Suppressor macrophage (primary cell): Measurements from ENCODE around the gene FAM47E.

Experiments
- DNase-seq, 4 experiments: peaks; one replicate each; pipeline ENCODE4 v3.0.0-alpha.2; 2020 to 2022
- total RNA-seq, 17 experiments: gene quantifications; one replicate each; lab custom pipeline; 2026; ENCODE audit warnings: mixed read lengths in 6 of 17, inconsistent platforms in 3 of 17; lab: John Stamatoyannopoulos, UW

Gene FAM47E, protein sequence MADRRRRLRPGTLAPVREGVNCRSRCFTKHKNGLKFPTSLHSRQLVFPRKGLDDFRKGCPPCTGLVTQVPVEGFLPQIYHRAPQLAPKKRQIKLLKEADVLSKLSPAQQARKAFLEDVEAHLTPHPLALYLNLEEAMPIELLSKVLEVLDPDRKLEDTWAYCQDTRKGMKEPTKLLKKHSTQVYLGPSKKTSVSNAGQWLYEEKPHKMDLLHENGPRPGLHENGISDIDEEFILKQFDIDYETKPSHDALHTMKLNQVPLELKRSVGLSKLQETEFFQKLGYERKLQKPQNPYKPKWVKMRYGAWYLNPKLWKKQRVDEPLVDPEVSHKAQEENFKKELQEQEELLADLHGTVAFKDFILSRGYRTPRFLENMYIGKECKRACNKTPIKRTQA
- 0 to 4.7 (median 0.30) reads per million in 17 experiments for total RNA-seq

DNA sequence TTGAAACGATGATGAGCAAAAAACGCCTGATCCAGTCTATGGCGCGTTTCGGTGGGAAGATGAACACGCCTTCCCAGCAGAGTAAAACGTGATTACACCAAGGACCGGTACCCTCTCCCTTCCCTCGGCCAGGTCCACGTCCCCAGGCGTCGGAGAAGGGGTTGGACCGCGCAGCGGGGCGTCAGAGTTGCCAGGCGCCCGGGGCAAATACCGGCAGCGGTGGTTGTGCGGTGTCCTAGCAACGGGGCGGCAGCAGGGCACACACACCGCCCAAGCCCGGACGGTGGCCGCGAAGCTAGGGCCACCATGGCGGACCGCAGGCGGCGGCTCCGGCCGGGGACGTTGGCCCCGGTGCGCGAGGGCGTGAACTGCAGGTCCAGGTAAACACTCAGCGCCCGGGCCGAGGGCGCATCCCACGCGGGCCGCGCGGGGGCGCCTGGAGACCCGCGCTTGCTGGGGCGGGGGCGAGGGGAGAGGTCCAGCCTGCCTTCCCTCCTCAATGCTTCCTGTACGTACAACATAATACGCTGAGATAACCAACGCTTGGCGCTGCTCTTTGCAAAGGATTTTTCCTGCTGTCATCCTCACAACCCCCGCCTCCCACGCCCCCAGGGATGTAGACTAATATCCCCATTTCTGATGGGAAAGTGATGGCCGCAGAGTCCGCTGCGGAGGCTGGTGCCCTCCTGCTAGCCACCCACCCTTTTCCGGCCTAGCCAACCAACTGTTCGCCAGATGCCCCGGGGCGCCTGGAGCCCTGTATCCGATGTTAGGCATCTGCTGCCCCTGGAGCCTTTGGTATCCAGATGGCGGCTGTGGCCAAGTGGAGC lies at the start of gene FAM47E:
FAM47E (plus strand) TSS at position 281 of the 830 bp plus-strand sequence; CDS start at position 307, 26 bp downstream.
- DNase-seq = peak; percentile 72 to 86 (median 74)

- no peak for DNase-seq
These were observed 48.0 kb upstream of the FAM47E start for GRCh38 chr4:76203541-76203940.

GRCh38 chr4:76204936-76205335 lies 46.6 kb upstream of the FAM47E start:
- DNase-seq = no peak

GRCh38 chr4:76205476-76205875 lies 46.0 kb upstream of the FAM47E start:
- DNase-seq = no peak

GRCh38 chr4:76206222-76206942 lies 45.1 kb upstream of the FAM47E start:
- DNase-seq = no peak

- DNase-seq = no peak
These were observed 44.0 kb upstream of the FAM47E start for GRCh38 chr4:76207549-76207948.

DNA sequence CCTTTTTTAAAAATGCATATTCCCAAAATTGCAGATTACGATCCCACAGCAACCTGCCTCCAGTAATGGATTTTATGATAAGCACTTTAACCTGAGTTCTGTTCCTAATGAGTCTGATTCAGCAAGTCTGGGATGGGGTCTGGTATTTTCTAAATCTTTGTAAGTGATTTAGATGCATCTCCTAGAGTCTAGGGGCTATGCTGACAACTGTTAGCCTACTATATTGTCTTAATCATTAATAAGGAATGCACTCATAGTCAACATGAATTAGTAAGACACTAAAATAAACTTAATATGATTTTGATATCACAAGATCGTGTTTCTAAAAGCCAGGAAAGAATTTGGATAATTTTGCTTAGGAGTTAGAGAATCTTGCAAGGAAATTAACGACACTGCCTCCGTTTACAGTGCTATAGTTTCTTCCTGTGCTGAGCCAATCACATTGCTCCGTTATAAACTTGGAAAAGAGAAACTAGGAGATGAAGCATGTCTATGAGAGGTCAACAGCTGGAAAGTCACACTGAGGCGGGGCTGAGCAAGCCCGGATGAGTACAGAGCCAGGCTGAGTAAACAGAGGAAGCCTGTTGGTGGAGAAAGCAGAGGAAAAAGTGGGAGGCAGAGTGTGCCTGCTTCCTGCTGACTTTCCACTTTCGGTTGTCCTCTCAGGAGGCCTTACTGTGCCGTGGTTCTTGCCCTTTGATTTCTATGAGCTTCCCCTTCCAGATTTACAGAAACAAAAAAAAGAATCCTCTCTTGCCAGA lies 43.3 kb upstream of the FAM47E start:
- peak; percentile 88 to 96 (median 94) for DNase-seq

- peak in 2 of 4 experiments; percentile 47 to 57 for DNase-seq
These were observed 41.6 kb upstream of the FAM47E start for GRCh38 chr4:76209881-76210280.

DNA sequence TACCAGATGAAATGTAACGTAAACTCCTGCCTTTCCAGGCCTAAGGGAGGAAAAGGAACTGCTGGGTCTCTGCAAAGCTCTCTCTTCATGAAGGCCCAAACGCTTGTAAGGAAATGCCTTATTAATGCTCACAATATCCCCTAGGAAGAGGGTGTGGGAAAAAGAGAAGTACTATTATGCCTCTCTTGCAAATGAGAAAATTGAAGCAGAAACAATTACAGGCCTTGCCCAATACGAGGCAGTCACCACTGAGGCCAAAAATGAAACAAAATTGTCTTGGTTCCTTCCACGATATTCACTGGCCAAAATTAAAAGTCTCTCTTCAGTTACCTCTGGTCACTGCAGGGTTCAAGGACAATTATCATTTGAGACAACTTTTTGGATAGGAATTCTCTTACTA lies 41.1 kb upstream of the FAM47E start:
- DNase-seq = peak; percentile 52 to 87 (median 72)

DNA sequence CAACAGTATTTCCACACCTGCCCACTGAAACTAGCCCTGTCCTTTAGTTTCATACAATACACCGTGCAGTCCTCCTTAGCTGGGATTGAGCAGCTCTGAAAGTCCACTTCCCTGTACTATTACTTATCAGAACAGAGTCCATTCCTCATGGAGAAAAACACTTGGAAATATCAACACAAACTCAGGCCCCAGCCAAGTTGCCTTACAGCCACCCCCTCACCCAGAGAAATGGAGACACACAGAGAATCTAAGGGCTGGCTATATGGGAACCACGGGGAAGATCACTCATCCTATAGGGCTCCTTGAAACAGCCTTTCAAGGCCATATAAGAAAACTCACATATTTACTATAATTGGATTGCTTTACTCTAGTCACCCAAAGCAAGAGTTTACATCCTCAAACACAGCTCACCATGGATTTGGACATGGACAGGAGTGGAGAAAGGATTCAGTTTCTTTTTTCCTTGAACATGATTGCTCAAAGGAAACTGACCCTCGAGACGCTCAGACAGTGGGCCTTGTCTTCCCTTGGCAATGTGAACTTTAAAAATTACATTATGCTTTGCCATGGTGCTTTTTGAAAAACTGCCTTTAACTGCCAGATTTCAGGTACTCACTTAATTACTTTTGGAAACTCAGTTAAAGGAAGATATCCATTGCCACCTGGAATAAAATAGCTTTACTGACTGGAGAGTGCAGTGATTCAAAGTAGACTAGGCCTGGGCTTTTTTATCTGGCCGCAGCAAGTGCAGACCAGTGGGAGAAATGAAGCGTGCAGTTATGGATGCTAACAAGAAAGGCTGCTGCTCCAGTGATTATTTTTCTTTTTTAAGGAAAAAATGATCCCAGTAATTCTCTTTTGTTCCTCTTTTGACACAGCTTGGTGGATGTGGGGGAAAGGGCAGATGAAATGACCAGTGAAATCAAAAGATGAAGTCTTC lies 39.5 kb upstream of the FAM47E start:
- peak in 3 of 4 experiments; percentile 29 to 45 (median 33) for DNase-seq

DNA sequence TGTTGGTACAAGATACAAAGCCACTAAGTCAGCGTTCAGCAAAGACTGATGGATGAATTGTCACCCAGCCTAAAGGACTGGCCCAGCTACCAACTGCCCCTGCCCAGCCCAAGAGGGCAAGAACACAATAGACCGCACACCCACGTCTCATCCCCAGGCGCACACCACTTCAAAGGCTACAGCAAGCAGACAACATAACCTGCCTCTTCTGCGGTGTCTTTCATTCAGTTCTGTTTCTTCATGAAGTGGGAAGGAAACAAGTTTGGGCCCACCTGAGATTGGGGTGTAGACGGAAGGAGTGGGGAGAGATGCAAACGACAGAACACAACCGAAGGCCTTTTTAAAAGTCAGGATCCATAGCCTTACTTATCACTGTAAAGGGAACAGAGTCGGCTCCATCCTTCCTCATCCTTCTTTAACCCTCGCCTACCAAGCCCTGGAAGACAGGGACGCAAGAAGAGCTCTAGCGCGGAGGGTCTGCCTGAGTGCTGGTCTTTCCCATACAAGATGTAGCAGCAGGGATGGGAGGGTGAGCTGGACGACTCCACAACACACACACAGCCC lies 38.6 kb upstream of the FAM47E start:
- DNase-seq = peak; percentile 5 to 48 (median 40)

- peak; percentile 93 to 97 (median 95) for DNase-seq
These were observed 37.9 kb upstream of the FAM47E start, which contains the start of gene SCARB2 for GRCh38 chr4:76213415-76214176. TSS of gene SCARB2 (minus strand) at chr4:76213824. CDS start at chr4:76213543, 281 bp downstream.

DNA sequence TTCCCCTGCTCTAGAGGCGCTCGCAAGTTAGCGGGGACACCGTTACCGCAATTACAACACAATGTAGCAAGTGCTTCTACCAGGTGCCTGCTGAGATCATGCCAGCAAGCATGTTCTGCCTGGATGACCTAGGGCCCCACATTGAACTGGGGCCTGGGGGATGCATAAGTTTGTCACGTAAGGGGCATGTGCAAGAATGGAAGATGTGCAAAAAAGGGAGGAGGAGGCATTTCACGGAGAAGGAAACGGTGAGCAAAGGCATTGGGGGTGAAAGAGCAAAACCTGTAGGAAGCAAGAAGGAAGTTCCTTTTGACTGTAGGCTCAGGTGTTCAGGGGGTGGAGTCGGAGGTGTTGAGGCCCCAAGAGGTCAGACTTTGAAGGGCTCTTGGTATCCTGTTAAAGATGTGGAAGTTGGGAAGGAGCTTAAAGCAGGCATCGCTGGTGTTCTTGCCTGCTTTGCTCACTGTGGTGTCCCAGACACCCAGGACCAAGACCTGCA lies 37.3 kb upstream of the FAM47E start:
- no peak for DNase-seq

- no peak for DNase-seq
These were observed 36.4 kb upstream of the FAM47E start for GRCh38 chr4:76215077-76215476.

GRCh38 chr4:76216524-76216923 lies 35.0 kb upstream of the FAM47E start:
- peak; percentile 19 to 59 (median 46) for DNase-seq

GRCh38 chr4:76216975-76217814 lies 34.3 kb upstream of the FAM47E start:
- DNase-seq = no peak

DNA sequence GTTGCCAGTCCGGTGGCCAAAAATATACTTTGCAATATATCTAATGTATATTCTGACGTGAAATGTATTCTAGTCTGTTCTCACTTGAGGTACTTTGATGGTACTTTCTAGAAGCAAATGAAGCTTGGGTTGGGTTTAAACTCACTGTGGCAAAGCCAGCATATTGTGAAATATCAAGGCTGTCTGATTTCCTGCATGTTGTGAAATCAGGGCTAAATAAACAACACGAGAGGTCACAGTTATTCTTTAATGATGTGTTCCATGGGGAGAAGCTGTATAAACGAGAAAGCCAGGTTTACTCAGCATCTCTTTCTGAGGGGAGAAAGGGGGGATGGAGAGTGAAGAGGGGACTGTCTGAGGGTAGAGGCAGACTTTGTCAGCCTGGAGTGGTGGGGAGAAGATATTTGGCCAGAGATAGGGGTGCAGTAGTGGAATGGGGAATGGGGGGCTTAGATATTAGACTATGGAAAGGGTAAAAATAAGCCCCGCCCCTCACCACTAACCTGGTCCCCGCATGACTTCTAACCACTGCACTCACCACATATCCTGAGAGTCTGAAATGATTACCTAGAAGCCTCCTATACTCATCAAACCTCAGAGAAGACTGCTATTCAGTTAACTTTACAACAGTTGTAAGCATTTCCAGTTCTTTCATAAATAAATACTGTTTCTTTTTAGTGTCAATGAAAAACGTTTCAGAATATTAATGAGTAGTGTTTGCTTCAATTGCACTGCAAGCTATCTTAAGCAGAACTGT lies 32.0 kb upstream of the FAM47E start:
- peak; percentile 32 to 76 (median 56) for DNase-seq

- DNase-seq = no peak
These were observed 27.4 kb upstream of the FAM47E start for GRCh38 chr4:76224171-76224570.
